ENCODE measurements around the gene ZBTB20. TPM values are rescaled to one million over a fixed set of nuclear protein-coding genes. Genes with fewer than 3 reads are reported as not detected.
"Not testable (repeated sequence)": the region's sequence is repeated elsewhere in the genome, so short reads cannot be mapped to it uniquely, and the experiment has no call there.

Gene ZBTB20
- total and polyA plus RNA-seq, 2 donors (not counting 1 experiment from before 2014, with no cell fraction given): 4.0 to 22.5 TPM

- Histone ChIP-seq H4K20me1 (ENCODE audit: control insufficient read depth, extremely low read depth, insufficient read depth, low read length) (no peaks in the 10 kb centered on the region), H3K27ac (ENCODE audit: insufficient read depth, low read length) (no peak overlapping the region)
These were observed 324.0 kb downstream of the ZBTB20 start for GRCh38 chr3:114823061-114823460.

GRCh38 chr3:114816052-114816451, 331.0 kb downstream of the ZBTB20 start:
- H3K4me2 ChIP-seq (ENCODE audit: extremely low read depth, insufficient read depth, low read length): no peak overlapping the region
- no peaks in the 10 kb centered on the region for H4K20me1 ChIP-seq (ENCODE audit: control insufficient read depth, extremely low read depth, insufficient read depth, low read length)
- no peaks in the 10 kb centered on the region for H3K79me2 ChIP-seq (ENCODE audit: control insufficient read depth, insufficient read depth, low read length)
- no peak overlapping the region for H3K9ac ChIP-seq (ENCODE audit: insufficient read depth, low read length)
- no peak overlapping the region for H3K4me3 ChIP-seq (replicated peaks in 1 of 4; ENCODE audit: control extremely low read depth in 1 of 4, insufficient read depth in 1 of 4, low read depth in 3 of 4, low read length in 4 of 4)
- H3K27ac ChIP-seq (ENCODE audit: insufficient read depth, low read length): no peak overlapping the region
- TF ChIP-seq CTCF (conservative IDR thresholded peaks at IDR 0.05 in 1 of 2, IDR thresholded peaks at IDR 0.05 in 1 of 2; ENCODE audit: low read depth in 1 of 2, low read length in 2 of 2): no peak
- TF ChIP-seq EZH2 (IDR thresholded peaks at IDR 0.05; ENCODE audit: low read length, missing control alignments): no peak
- no peaks in the 10 kb centered on the region for H3K27me3 ChIP-seq (ENCODE audit: control insufficient read depth, insufficient read depth, low read length)
- DNase-seq (ENCODE audit: low read depth in 2 of 2): no peak
- no peaks in the 10 kb centered on the region for H3K9me3 ChIP-seq (ENCODE audit: control insufficient read depth, insufficient read depth, low read depth, low read length)
- H3K36me3 ChIP-seq (ENCODE audit: control insufficient read depth, insufficient read depth, low read length): no peaks in the 10 kb centered on the region
- no peaks in the 10 kb centered on the region for H3K4me1 ChIP-seq (ENCODE audit: control insufficient read depth, extremely low read depth, insufficient read depth, low read length)
- H2AFZ ChIP-seq (ENCODE audit: low read length): no peak overlapping the region

More at GRCh38 chr3:114823061-114823460, 324.0 kb downstream of the ZBTB20 start:
- H3K9ac ChIP-seq (ENCODE audit: insufficient read depth, low read length): no peak overlapping the region
- no peaks in the 10 kb centered on the region for H3K27me3 ChIP-seq (ENCODE audit: control insufficient read depth, insufficient read depth, low read length)
- H3K4me2 ChIP-seq (ENCODE audit: extremely low read depth, insufficient read depth, low read length): no peak overlapping the region
- no peaks in the 10 kb centered on the region for H3K9me3 ChIP-seq (ENCODE audit: control insufficient read depth, insufficient read depth, low read depth, low read length)
- H3K36me3 ChIP-seq (ENCODE audit: control insufficient read depth, insufficient read depth, low read length): no peaks in the 10 kb centered on the region
- H3K79me2 ChIP-seq (ENCODE audit: control insufficient read depth, insufficient read depth, low read length): no peaks in the 10 kb centered on the region
- DNase-seq (ENCODE audit: low read depth in 2 of 2): no peak
- no peak overlapping the region for H3K4me3 ChIP-seq (replicated peaks in 1 of 4; ENCODE audit: control extremely low read depth in 1 of 4, insufficient read depth in 1 of 4, low read depth in 3 of 4, low read length in 4 of 4)
- no peak overlapping the region for H2AFZ ChIP-seq (ENCODE audit: low read length)
- no peaks in the 10 kb centered on the region for H3K4me1 ChIP-seq (ENCODE audit: control insufficient read depth, extremely low read depth, insufficient read depth, low read length)
- TF ChIP-seq EZH2 (IDR thresholded peaks at IDR 0.05; ENCODE audit: low read length, missing control alignments): no peak
- no peak for TF ChIP-seq CTCF (conservative IDR thresholded peaks at IDR 0.05 in 1 of 2, IDR thresholded peaks at IDR 0.05 in 1 of 2; ENCODE audit: low read depth in 1 of 2, low read length in 2 of 2)

- H3K4me3 ChIP-seq (replicated peaks in 1 of 4; ENCODE audit: control extremely low read depth in 1 of 4, insufficient read depth in 1 of 4, low read depth in 3 of 4, low read length in 4 of 4); H3K9ac ChIP-seq (ENCODE audit: insufficient read depth, low read length); H3K36me3 ChIP-seq (ENCODE audit: control insufficient read depth, insufficient read depth, low read length); DNase-seq (ENCODE audit: low read depth in 2 of 2); H3K27ac ChIP-seq (ENCODE audit: insufficient read depth, low read length); H3K79me2 ChIP-seq (ENCODE audit: control insufficient read depth, insufficient read depth, low read length); H4K20me1 ChIP-seq (ENCODE audit: control insufficient read depth, extremely low read depth, insufficient read depth, low read length); H2AFZ ChIP-seq (ENCODE audit: low read length); H3K9me3 ChIP-seq (ENCODE audit: control insufficient read depth, insufficient read depth, low read depth, low read length); H3K27me3 ChIP-seq (ENCODE audit: control insufficient read depth, insufficient read depth, low read length); H3K4me2 ChIP-seq (ENCODE audit: extremely low read depth, insufficient read depth, low read length); H3K4me1 ChIP-seq (ENCODE audit: control insufficient read depth, extremely low read depth, insufficient read depth, low read length): not testable (repeated sequence)
These were observed 334.4 kb downstream of the ZBTB20 start for GRCh38 chr3:114812541-114813238.
